IMR-90 (cell line): Measurements from ENCODE around the gene FNIP1. TPM values are rescaled to one million over a fixed set of nuclear protein-coding genes. Genes with fewer than 3 reads are reported as not detected.
"Not testable (repeated sequence)": the region's sequence is repeated elsewhere in the genome, so short reads cannot be mapped to it uniquely, and the experiment has no call there.

ENCODE experiments used
- ATAC-seq: fragments of 200-7000 bp; cut with Tn5 transposase; 2 replicates; pipeline ENCODE4 v1.9.1; 2020; ENCODE audit warnings: low read depth, mild to moderate bottlenecking, moderate library complexity
- BruUV-seq: library from RNA; stranded (reverse); fragments of 400-500 nt; replicated peaks from 2 replicates; lab custom pipeline; 2021; lab: Mats Ljungman, UMichigan
- CTCF ChIA-PET: fragments of 300-600 bp; formaldehyde crosslinking; extraction: SDS; loops from one replicate; lab custom pipeline; 2021; ENCODE audit warnings: antibody characterized with exemption; lab: Yijun Ruan, JAX
- POLR2A ChIA-PET: fragments of 300-600 bp; sonication (Branson Sonifier 250); formaldehyde crosslinking; loops from one replicate; lab custom pipeline; 2022; ENCODE audit warnings: antibody characterized with exemption; ENCODE audit not compliant: unreplicated experiment; lab: Charles Lee
- DNase-seq: peaks from one replicate; pipeline ENCODE4 v3.0.0; 2013
- H2AFZ ChIP-seq: replicated peaks from 2 replicates; pipeline ENCODE3; 2013; ENCODE audit warnings: low read length, mild to moderate bottlenecking; ENCODE audit not compliant: poor library complexity
- H2AK5ac ChIP-seq: 2 replicates; pipeline ENCODE4 v1.6.1; 2013; ENCODE audit warnings: low read depth, low read length, inconsistent platforms
- H2AK9ac ChIP-seq: replicated peaks from 2 replicates; pipeline ENCODE3; 2013; ENCODE audit warnings: mild to moderate bottlenecking, low read depth, low read length, moderate library complexity; ENCODE audit not compliant: poor library complexity
- H2BK120ac ChIP-seq: 2 replicates; pipeline ENCODE4 v1.6.1; 2013; ENCODE audit warnings: low read depth, low read length, inconsistent platforms
- H2BK15ac ChIP-seq: 3 replicates; pipeline ENCODE4 v1.6.1; 2013; ENCODE audit warnings: low read depth, low read length, inconsistent platforms
- H2BK20ac ChIP-seq: 2 replicates; pipeline ENCODE4 v1.6.1; 2013; ENCODE audit warnings: low read depth, mild to moderate bottlenecking, inconsistent platforms, low read length, moderate library complexity
- H2BK5ac ChIP-seq: 2 replicates; pipeline ENCODE4 v1.6.1; 2013; ENCODE audit warnings: mild to moderate bottlenecking, low read depth, low read length, inconsistent platforms; ENCODE audit not compliant: poor library complexity, severe bottlenecking
- H3K14ac ChIP-seq: replicated peaks from 2 replicates; pipeline ENCODE4 v1.6.1; 2013; ENCODE audit warnings: low read depth, low read length, inconsistent platforms
- H3K18ac ChIP-seq: 2 replicates; pipeline ENCODE4 v1.6.1; 2013; ENCODE audit warnings: low read depth, low read length, control low read depth
- H3K23ac ChIP-seq: 2 replicates; pipeline ENCODE4 v1.6.1; 2013; ENCODE audit warnings: low read depth, low read length, inconsistent platforms
- H3K27ac ChIP-seq: 2 replicates; pipeline ENCODE4 v1.5.1; 2013; ENCODE audit warnings: mild to moderate bottlenecking, control low read depth, low read length; ENCODE audit not compliant: insufficient read depth
- H3K27me3 ChIP-seq: 2 replicates; pipeline ENCODE4 v1.6.1; 2013; ENCODE audit warnings: low read length; ENCODE audit not compliant: control insufficient read depth, insufficient read depth
- H3K36me3 ChIP-seq: 2 replicates; pipeline ENCODE4 v1.6.1; 2013; ENCODE audit warnings: low read length, mixed read lengths; ENCODE audit not compliant: control insufficient read depth, insufficient read depth
- H3K4ac ChIP-seq: 2 replicates; pipeline ENCODE4 v1.6.1; 2013; ENCODE audit warnings: low read depth, low read length, inconsistent platforms
- H3K4me1 ChIP-seq: 2 replicates; pipeline ENCODE4 v1.6.1; 2013; ENCODE audit warnings: low read length, mixed read lengths; ENCODE audit not compliant: control insufficient read depth, insufficient read depth
- H3K4me2 ChIP-seq: 2 replicates; pipeline ENCODE4 v1.6.1; 2013; ENCODE audit warnings: low read depth, mild to moderate bottlenecking, control low read depth, low read length, moderate library complexity
- H3K4me3 ChIP-seq: 2 replicates; pipeline ENCODE4 v1.5.1; 2013; ENCODE audit warnings: low read depth, mild to moderate bottlenecking, control low read depth, low read length, moderate library complexity; ENCODE audit not compliant: insufficient read depth
- H3K56ac ChIP-seq: 2 replicates; pipeline ENCODE4 v1.6.1; 2013; ENCODE audit warnings: low read length, inconsistent platforms; ENCODE audit not compliant: insufficient read depth; ENCODE audit errors: extremely low read depth
- H3K79me1 ChIP-seq, 2 experiments: 2 replicates each; pipeline ENCODE4 v1.6.1; 2013; ENCODE audit warnings: low read length in 2 of 2, inconsistent platforms in 1 of 2, low read depth in 1 of 2
- H3K9ac ChIP-seq: 2 replicates; pipeline ENCODE4 v1.6.1; 2013; ENCODE audit warnings: low read depth, low read length, control low read depth
- H3K9me1 ChIP-seq: 2 replicates; pipeline ENCODE4 v1.6.1; 2013; ENCODE audit warnings: low read length, inconsistent platforms; ENCODE audit not compliant: insufficient read depth
- H3K9me3 ChIP-seq: 2 replicates; pipeline ENCODE4 v1.6.1; 2013; ENCODE audit warnings: low read length; ENCODE audit not compliant: control insufficient read depth, insufficient read depth
- H4K20me1 ChIP-seq: 2 replicates; pipeline ENCODE4 v1.6.1; 2013; ENCODE audit warnings: low read length, inconsistent platforms; ENCODE audit not compliant: insufficient read depth
- H4K5ac ChIP-seq: 2 replicates; pipeline ENCODE4 v1.6.1; 2013; ENCODE audit warnings: mild to moderate bottlenecking, low read depth, low read length, control low read depth
- H4K8ac ChIP-seq, 2 experiments: 2 replicates each; pipeline ENCODE4 v1.6.1; 2013; ENCODE audit warnings: low read depth in 2 of 2, low read length in 2 of 2, control low read depth in 1 of 2, inconsistent platforms in 1 of 2
- H4K91ac ChIP-seq: 2 replicates; pipeline ENCODE4 v1.6.1; 2013; ENCODE audit warnings: low read depth, low read length, inconsistent platforms; ENCODE audit not compliant: insufficient read depth
- dilution Hi-C: fragments of 300-500 bp; cut with HindIII; formaldehyde crosslinking; loops from one replicate; pipeline ENCODE4 v1.14.3; 2018; ENCODE audit warnings: low sequenced_read_pairs; ENCODE audit not compliant: unreplicated experiment
- in situ Hi-C: fragments of 300-500 bp; cut with MboI; formaldehyde crosslinking; loops from 3 replicates; pipeline ENCODE4 v1.14.3; 2019; ENCODE audit warnings: low sequenced_read_pairs, inconsistent platforms, mixed read lengths
- intact Hi-C: fragments of 100-400 bp; cut with micrococcal nuclease; formaldehyde crosslinking; loops from 2 replicates; pipeline ENCODE4 v1.10.0; 2022
- polyA plus RNA-seq, 3 experiments: library from polyadenylated mRNA; depleted of rRNA; stranded (reverse); fragments of >200 nt; gene quantifications; 2 replicates each; pipeline ENCODE4 v1.2.3, GENCODE V29; 2012; ENCODE audit warnings: low replicate concordance in 1 of 3
- total RNA-seq: library from RNA; depleted of rRNA; stranded (reverse); fragments of >200 nt; gene quantifications from 2 replicates; pipeline ENCODE4 v1.2.3, GENCODE V29; 2012

Gene FNIP1
- total and polyA plus RNA-seq, 2 of the 4 experiments (the other 2 are of a cell fraction), result 5.6 to 34.1 TPM

DNA sequence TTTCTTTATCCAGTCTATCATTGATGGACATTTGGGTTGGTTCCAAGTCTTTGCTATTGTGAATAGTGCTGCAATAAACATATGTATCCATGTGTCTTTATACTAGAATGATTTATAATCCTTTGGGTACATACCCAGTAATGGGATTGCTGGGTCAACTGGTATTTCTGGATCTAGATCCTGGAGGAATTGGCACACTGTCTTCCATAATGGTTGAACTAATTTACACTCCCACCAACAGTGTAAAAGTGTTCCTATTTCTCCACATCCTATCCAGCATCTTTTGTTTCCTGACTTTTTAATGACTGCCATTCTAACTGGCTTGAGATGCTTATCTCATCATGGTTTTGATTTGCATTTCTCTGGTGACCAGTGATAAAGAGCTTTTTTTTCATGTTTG is 72.7 kb downstream of the FNIP1 start:
- H2AK5ac ChIP-seq, ATAC-seq, H2BK15ac ChIP-seq, H3K23ac ChIP-seq, H3K14ac ChIP-seq, H4K5ac ChIP-seq, H3K9ac ChIP-seq, H2AFZ ChIP-seq, intact Hi-C loops, CTCF ChIA-PET, H2BK20ac ChIP-seq, H2AK9ac ChIP-seq, H3K27me3 ChIP-seq, H3K18ac ChIP-seq, H3K4me3 ChIP-seq, H3K9me1 ChIP-seq, in situ Hi-C loops, H3K9me3 ChIP-seq, POLR2A ChIA-PET, BruUV-seq, H2BK120ac ChIP-seq, H3K36me3 ChIP-seq, H3K4me2 ChIP-seq, dilution Hi-C loops, H2BK5ac ChIP-seq, H3K56ac ChIP-seq, DNase-seq, H4K20me1 ChIP-seq, H4K91ac ChIP-seq, H3K27ac ChIP-seq, H3K4ac ChIP-seq, H4K8ac ChIP-seq, H3K4me1 ChIP-seq: not testable (repeated sequence)
- H3K79me1 ChIP-seq, result peaks cover 11% of the 10 kb centered on the region in 2 experiments
